SK-N-SH (cell line): Measurements from ENCODE around the gene LCN9. TPM values are rescaled to one million over a fixed set of nuclear protein-coding genes. Genes with fewer than 3 reads are reported as not detected.

Experiments used
- CTCF ChIA-PET: fragments of 300-600, 350-600 bp; formaldehyde crosslinking; extraction: SDS; loops from one replicate; lab custom pipeline; 2021; lab: Yijun Ruan, JAX
- POLR2A ChIA-PET: fragments of 350-600 bp; sonication (Branson Sonifier 250); formaldehyde crosslinking; extraction: SDS; loops from one replicate; lab custom pipeline; 2020; ENCODE audit warnings: antibody characterized with exemption, inconsistent platforms; lab: Yijun Ruan, JAX
- DNase-seq: peaks from one replicate; pipeline ENCODE4 v3.0.0; 2012
- H2AFZ ChIP-seq: fragments of 200-600 bp; sonication (generic); 2 replicates; pipeline ENCODE4 v1.8.1; 2016; ENCODE audit warnings: antibody characterized with exemption, mild to moderate bottlenecking, low read depth
- H3F3A ChIP-seq: fragments of 200-600 bp; sonication (generic); replicated peaks from 2 replicates; pipeline ENCODE3; 2016; ENCODE audit warnings: antibody characterized with exemption, mild to moderate bottlenecking; ENCODE audit not compliant: insufficient read depth
- H3K27ac ChIP-seq, 2 experiments: fragments of 200-500 bp in 1 of 2; fragments of 200-600 bp in 1 of 2; sonication (Bioruptor generic) in 1 of 2; sonication (generic), shearing (Covaris generic) in 1 of 2; 2 replicates each; pipeline versions ENCODE4 v1.5.1 to v1.6.1; 2014 to 2016; ENCODE audit warnings: low read depth in 2 of 2, inconsistent platforms in 1 of 2, low read length in 1 of 2, mild to moderate bottlenecking in 1 of 2, mixed read lengths in 1 of 2
- H3K27me3 ChIP-seq: fragments of 200-600 bp; sonication (generic), shearing (Covaris generic); 2 replicates; pipeline ENCODE4 v1.6.1; 2016; ENCODE audit warnings: mixed run types; ENCODE audit not compliant: insufficient read depth
- H3K36me3 ChIP-seq, 2 experiments: fragments of 200-500 bp in 1 of 2; fragments of 200-600 bp in 1 of 2; sonication (Bioruptor generic) in 1 of 2; sonication (generic) in 1 of 2; replicated peaks in 1 of 2; 2 replicates each; pipeline versions ENCODE3 to v1.5.1; 2014 to 2016; ENCODE audit warnings: low read length in 1 of 2, mild to moderate bottlenecking in 1 of 2; ENCODE audit not compliant: insufficient read depth in 2 of 2, control insufficient read depth in 1 of 2
- H3K4me1 ChIP-seq, 2 experiments: fragments of 200-500 bp in 1 of 2; fragments of 200-600 bp in 1 of 2; sonication (Bioruptor generic) in 1 of 2; sonication (generic), shearing (Covaris generic) in 1 of 2; 2 replicates each; pipeline versions ENCODE4 v1.5.1 to v1.6.1; 2014 to 2016; ENCODE audit warnings: low read depth in 1 of 2, low read length in 1 of 2, mixed run types in 1 of 2; ENCODE audit not compliant: insufficient read depth in 2 of 2, control insufficient read depth in 1 of 2
- H3K4me2 ChIP-seq: fragments of 200-600 bp; sonication (generic), shearing (Covaris generic); 2 replicates; pipeline ENCODE4 v1.6.1; 2017; ENCODE audit warnings: mixed run types
- H3K4me3 ChIP-seq, 2 experiments: fragments of 200-500 bp in 1 of 2; fragments of 200-600 bp in 1 of 2; sonication (Bioruptor generic) in 1 of 2; sonication (generic), shearing (Covaris generic) in 1 of 2; 2 replicates each; pipeline versions ENCODE4 v1.5.1 to v1.8.1; 2014 to 2016; ENCODE audit warnings: low read depth in 2 of 2, inconsistent platforms in 1 of 2, low read length in 1 of 2, mild to moderate bottlenecking in 1 of 2, mixed read lengths in 1 of 2, moderate library complexity in 1 of 2
- H3K79me2 ChIP-seq: fragments of 200-600 bp; sonication (generic); 2 replicates; pipeline ENCODE4 v1.8.1; 2017; ENCODE audit warnings: mild to moderate bottlenecking; ENCODE audit not compliant: insufficient read depth
- H3K9ac ChIP-seq: fragments of 200-600 bp; sonication (generic); 2 replicates; pipeline ENCODE4 v1.6.1; 2017; ENCODE audit warnings: mixed run types
- H3K9me2 ChIP-seq: fragments of 200-600 bp; sonication (generic); 2 replicates; pipeline ENCODE4 v1.6.1; 2017; ENCODE audit warnings: mixed run types
- H3K9me3 ChIP-seq: fragments of 200-600 bp; sonication (generic); 2 replicates; pipeline ENCODE4 v1.6.1; 2017; ENCODE audit warnings: mixed run types, mild to moderate bottlenecking, moderate library complexity
- H4K20me1 ChIP-seq: fragments of 200-600 bp; sonication (generic); 2 replicates; pipeline ENCODE4 v1.6.1; 2017; ENCODE audit warnings: mild to moderate bottlenecking, mixed run types; ENCODE audit not compliant: insufficient read depth
- CHD2 ChIP-seq: fragments of 150-350 bp; IDR thresholded peaks from 2 replicates; pipeline ENCODE4 v1.6.1; 2018; ENCODE audit warnings: low read length; ENCODE audit not compliant: partially characterized antibody
- CTCF ChIP-seq: fragments of 200-600 bp; sonication (generic); IDR thresholded peaks from 2 replicates; pipeline ENCODE4 v1.6.1; 2017; ENCODE audit warnings: antibody characterized with exemption, mild to moderate bottlenecking, moderate library complexity
- ELF1 ChIP-seq: IDR thresholded peaks from 2 replicates; pipeline ENCODE4 v1.4.0; 2012
- EP300 ChIP-seq, 2 experiments: IDR thresholded peaks; 2 replicates each; pipeline versions ENCODE4 v1.4.0 to v1.6.1; 2012; ENCODE audit warnings: borderline replicate concordance in 1 of 2, low read depth in 1 of 2, low read length in 1 of 2
- EZH2phosphoT487 ChIP-seq: fragments of 200-600 bp; sonication (generic); IDR thresholded peaks from 2 replicates; pipeline ENCODE4 v1.6.1; 2017; ENCODE audit warnings: low read depth, mixed run types, mild to moderate bottlenecking, antibody characterized with exemption, moderate library complexity, borderline replicate concordance
- FOSL2 ChIP-seq: IDR thresholded peaks from 2 replicates; pipeline ENCODE4 v1.4.0; 2012; ENCODE audit warnings: low read depth, mild to moderate bottlenecking, moderate library complexity, borderline replicate concordance
- GABPA ChIP-seq: IDR thresholded peaks from 2 replicates; pipeline ENCODE4 v1.4.0; 2012; ENCODE audit warnings: low read depth, mild to moderate bottlenecking
- GATA2 ChIP-seq: sonication (generic); formaldehyde crosslinking; IDR thresholded peaks from 2 replicates; pipeline ENCODE4 v1.5.0; 2020; ENCODE audit warnings: mild to moderate bottlenecking, missing genetic modification reagents
- MAX ChIP-seq: IDR thresholded peaks from 2 replicates; pipeline ENCODE4 v1.4.0; 2012; ENCODE audit warnings: low read depth
- NFIC ChIP-seq: IDR thresholded peaks from 2 replicates; pipeline ENCODE4 v1.4.0; 2012; ENCODE audit warnings: borderline replicate concordance
- NRF1 ChIP-seq: IDR thresholded peaks from 2 replicates; pipeline ENCODE4 v1.6.1; 2012; ENCODE audit warnings: low read depth, mild to moderate bottlenecking, low read length
- RFX5 ChIP-seq: IDR thresholded peaks from 2 replicates; pipeline ENCODE4 v1.6.1; 2012; ENCODE audit warnings: mild to moderate bottlenecking, improper control_type of control experiment, low read length
- SIN3A ChIP-seq: IDR thresholded peaks from 2 replicates; pipeline ENCODE4 v1.6.1; 2012; ENCODE audit warnings: low read depth, mild to moderate bottlenecking, low read length, moderate library complexity, borderline replicate concordance
- TAF1 ChIP-seq: IDR thresholded peaks from 2 replicates; pipeline ENCODE4 v1.6.1; 2012; ENCODE audit warnings: low read depth, mild to moderate bottlenecking, low read length, moderate library complexity, borderline replicate concordance
- USF1 ChIP-seq: IDR thresholded peaks from 2 replicates; pipeline ENCODE4 v1.4.0; 2012; ENCODE audit warnings: low read depth, borderline replicate concordance
- WGBS: methylation state at CpG from one replicate; pipeline ENCODE4 v1.1.6; 2017; ENCODE audit warnings: low lambda C conversion rate; 5-methylcytosine and 5-hydroxymethylcytosine counted together
- polyA plus RNA-seq, 3 experiments: library from polyadenylated mRNA; depleted of rRNA; stranded (reverse); fragments of >200 nt; gene quantifications; 2 replicates each; pipeline ENCODE4 v1.2.3, GENCODE V29; 2012

The LCN9 gene
- polyA plus RNA-seq, 1 of the 3 experiments (the other 2 are of a cell fraction), result not detected

DNA sequence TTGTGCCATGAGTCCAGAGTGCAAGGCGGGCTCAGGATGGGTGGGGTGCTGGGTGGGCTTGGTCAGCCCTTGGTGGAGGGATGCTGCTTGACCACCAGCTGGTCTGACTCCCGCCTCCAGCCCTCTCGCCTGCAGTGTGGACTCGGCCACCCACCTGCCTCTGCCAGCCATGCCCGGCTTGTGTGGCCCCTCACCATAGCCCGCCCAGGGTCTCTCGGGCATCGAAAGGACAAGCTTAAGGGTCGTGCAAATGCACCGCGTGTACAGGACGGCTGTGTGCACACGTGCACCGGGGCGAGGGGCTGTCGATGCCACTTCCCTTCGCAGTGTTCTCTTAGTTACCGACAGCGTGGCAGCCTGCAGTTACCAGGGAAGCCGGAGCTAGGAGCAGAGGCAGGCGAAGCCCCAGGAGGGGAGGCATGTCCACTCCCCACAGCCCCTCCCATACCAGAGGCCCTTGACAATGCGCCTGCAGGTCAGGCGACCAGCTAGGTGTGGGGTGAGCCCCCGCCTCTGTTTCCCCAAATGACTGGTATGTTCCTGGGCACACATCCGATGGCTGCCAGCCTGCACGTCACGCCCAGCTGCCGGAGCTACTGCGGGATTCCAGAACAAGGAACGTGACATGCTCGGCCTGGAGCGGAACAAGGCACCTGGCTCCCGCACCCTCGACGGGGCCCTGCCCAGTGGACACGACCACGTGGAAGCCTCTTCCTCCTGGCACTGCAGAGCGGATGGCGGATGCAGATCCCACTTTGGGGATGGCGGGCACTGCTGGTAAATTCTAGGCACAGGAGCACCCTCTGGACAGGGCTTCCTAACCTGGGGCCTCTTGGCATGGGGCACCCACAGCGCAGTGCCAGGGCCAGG lies 7.8 kb downstream of the LCN9 start:
- Histone ChIP-seq H3K4me3 (no peak overlapping the region), H3F3A (no peaks in the 10 kb centered on the region), H3K27ac (no peak overlapping the region), H3K4me2 (no peak overlapping the region), H2AFZ (no peak overlapping the region), H3K4me1 (no peaks in the 10 kb centered on the region), H4K20me1 (no peaks in the 10 kb centered on the region), H3K79me2 (no peaks in the 10 kb centered on the region), H3K36me3 (no peaks in the 10 kb centered on the region), H3K9me2 (no peaks in the 10 kb centered on the region), H3K9me3 (no peaks in the 10 kb centered on the region), H3K27me3 (no peaks in the 10 kb centered on the region), H3K9ac (no peak overlapping the region)
- ChIA-PET POLR2A (no interaction called here), CTCF (interaction anchor here (1.6 kb wide), 1 partner anchor 67 kb away, joined by 5 read pairs; no protein-coding TSS in a partner anchor)
- DNase-seq, result peak; percentile 16
- WGBS, result 60% methylated on average over 13 of the region's 41 CpGs
- TF ChIP-seq GATA2 (CRISPR knock-in tag), result no peak
- TF ChIP-seq ELF1, result no peak
- no peak for TF ChIP-seq GABPA
- TF ChIP-seq CHD2, result no peak
- no peak for TF ChIP-seq NRF1
- TF ChIP-seq SIN3A, result no peak
- no peak for TF ChIP-seq USF1
- TF ChIP-seq RFX5, result no peak
- TF ChIP-seq EP300 (IDR thresholded peaks at IDR 0.05; ENCODE audit: borderline replicate concordance in 1 of 2, low read depth in 1 of 2, low read length in 1 of 2), result no peak

GRCh38 chr9:135671591-135672041 lies 8.5 kb downstream of the LCN9 start:
- CTCF ChIA-PET, result interaction anchor here (1.0 to 1.6 kb wide), 2 partner anchors 25 to 68 kb away, joined by 3 to 5 read pairs; no protein-coding TSS in a partner anchor
- H3K4me2 ChIP-seq, result no peak overlapping the region

More at GRCh38 chr9:135671591-135672041, 8.5 kb downstream of the LCN9 start:
- Histone ChIP-seq H3K27me3 (no peaks in the 10 kb centered on the region), H3K79me2 (no peaks in the 10 kb centered on the region), H4K20me1 (no peaks in the 10 kb centered on the region), H3K9me2 (no peaks in the 10 kb centered on the region), H3K9me3 (no peaks in the 10 kb centered on the region), H3K9ac (no peak overlapping the region), H3K27ac (no peak overlapping the region), H3F3A (no peaks in the 10 kb centered on the region), H2AFZ (no peak overlapping the region), H3K36me3 (no peaks in the 10 kb centered on the region), H3K4me1 (no peaks in the 10 kb centered on the region), H3K4me3 (no peak overlapping the region)
- 39% methylated on average over 9 of the region's 17 CpGs for WGBS
- no peak for TF ChIP-seq FOSL2
- no peak for TF ChIP-seq NFIC
- TF ChIP-seq ELF1, result no peak
- TF ChIP-seq USF1, result no peak
- TF ChIP-seq MAX, result no peak
- TF ChIP-seq SIN3A, result no peak
- TF ChIP-seq CTCF, result no peak
- no peak for TF ChIP-seq TAF1
- no peak for TF ChIP-seq CHD2
- TF ChIP-seq EZH2phosphoT487, result no peak
- TF ChIP-seq GATA2 (CRISPR knock-in tag), result no peak
- peak; percentile 72 for DNase-seq
- POLR2A ChIA-PET, result no interaction called here
